A549 (cell line): ENCODE measurements around the gene MAML2.

Experiments
- CEBPB ChIP-seq, 2 experiments: fragments of >200 bp in 1 of 2; sonication (Bioruptor Twin) in 1 of 2; formaldehyde crosslinking in 1 of 2; IDR thresholded peaks; 2 replicates each; pipeline ENCODE4 v1.6.1; 2012 to 2016
- CTCF ChIP-seq: fragments of >200 bp; sonication (Bioruptor Twin); formaldehyde crosslinking; IDR thresholded peaks from 3 replicates; pipeline ENCODE4 v1.5.1; 2016
- EP300 ChIP-seq, 2 experiments: fragments of >200 bp; sonication (Bioruptor Twin); formaldehyde crosslinking; IDR thresholded peaks; 2 replicates in 1 of 2; 3 replicates in 1 of 2; pipeline ENCODE4 v1.6.1; 2016 to 2017
- GATA3 ChIP-seq: IDR thresholded peaks from 2 replicates; pipeline ENCODE4 v1.6.1; 2012; ENCODE audit warnings: borderline replicate concordance
- HOXB13 ChIP-seq: fragments of 250-450 bp; sonication (Bioruptor Pico); IDR thresholded peaks from 2 replicates; pipeline ENCODE4 v1.5.0; 2020; ENCODE audit warnings: low read depth, mild to moderate bottlenecking, moderate library complexity
- JUN ChIP-seq, 2 experiments: fragments of >200 bp; sonication (Bioruptor Twin); formaldehyde crosslinking; IDR thresholded peaks; 2 replicates in 1 of 2; 3 replicates in 1 of 2; pipeline ENCODE4 v1.6.1; 2016 to 2017
- KDM1A ChIP-seq: fragments of 200-600 bp; sonication (generic); IDR thresholded peaks from 2 replicates; pipeline ENCODE4 v1.6.1; 2016; ENCODE audit warnings: low read depth, mild to moderate bottlenecking
- MAX ChIP-seq: IDR thresholded peaks from 2 replicates; pipeline ENCODE4 v1.6.1; 2012
- MYC ChIP-seq: IDR thresholded peaks from 2 replicates; pipeline ENCODE4 v1.6.1; 2012; ENCODE audit warnings: mild to moderate bottlenecking, inconsistent platforms, low read length, improper control_type of control experiment, borderline replicate concordance
- POLR2A ChIP-seq: IDR thresholded peaks from 2 replicates; pipeline ENCODE4 v1.6.1; 2012; ENCODE audit warnings: mild to moderate bottlenecking, low read length
- RAD21 ChIP-seq, 2 experiments: fragments of >200 bp in 1 of 2; sonication (Bioruptor Twin) in 1 of 2; formaldehyde crosslinking in 1 of 2; IDR thresholded peaks in 1 of 2; conservative IDR thresholded peaks in 1 of 2; 2 replicates in 1 of 2; 3 replicates in 1 of 2; pipeline ENCODE4 v1.6.1; 2012 to 2018; ENCODE audit warnings: inconsistent platforms in 1 of 2
- RFX5 ChIP-seq: fragments of 450-650 bp; IDR thresholded peaks from 2 replicates; pipeline ENCODE4 v1.7.1; 2014; ENCODE audit warnings: antibody characterized with exemption, mild to moderate bottlenecking, moderate library complexity
- TP53 ChIP-seq: fragments of 250-450 bp; sonication (Bioruptor Pico); IDR thresholded peaks from 2 replicates; pipeline ENCODE4 v1.5.0; 2021; ENCODE audit warnings: mild to moderate bottlenecking, moderate library complexity
- USF2 ChIP-seq: fragments of 450-650 bp; IDR thresholded peaks from 2 replicates; pipeline ENCODE4 v1.6.1; 2014; ENCODE audit warnings: antibody characterized with exemption

DNA sequence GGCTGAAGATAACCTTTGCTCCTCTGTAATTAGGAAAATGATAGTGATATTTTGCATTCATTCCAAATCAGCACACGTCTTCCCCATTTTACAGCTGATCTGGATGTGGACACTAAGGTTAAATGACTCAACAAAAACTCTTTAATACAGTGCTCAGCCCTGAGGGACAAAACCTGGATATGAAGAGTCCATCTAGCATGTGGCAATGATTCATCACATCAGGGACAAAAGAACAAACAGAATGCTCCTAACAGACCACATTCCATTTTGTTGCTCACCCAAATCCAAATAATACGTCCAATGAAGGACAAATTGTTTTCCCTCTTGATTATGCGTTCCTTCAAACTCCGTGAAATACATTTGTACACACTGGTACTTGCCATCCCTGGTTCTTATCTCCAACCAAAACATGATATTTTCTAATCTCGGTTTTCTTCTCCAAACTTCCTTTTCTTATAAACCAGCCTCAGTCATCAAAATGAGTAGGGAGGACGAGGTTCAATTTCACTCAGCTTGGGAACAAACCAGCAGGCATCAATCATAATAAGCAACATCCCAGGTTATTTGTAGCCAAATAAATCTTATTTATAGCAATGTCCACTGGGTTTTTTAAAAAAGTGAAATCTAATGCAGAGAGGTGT is 365.3 kb downstream of the MAML2 start:
- TF ChIP-seq POLR2A = no peak
- no peak for TF ChIP-seq CTCF
- TF ChIP-seq TP53 (CRISPR knock-in tag) = no peak
- peak; percentile 78; the same call in 1 of the 2 replicates for TF ChIP-seq GATA3
- no peak for TF ChIP-seq KDM1A
- TF ChIP-seq MAX = peak; percentile 92
- TF ChIP-seq USF2 = no peak
- TF ChIP-seq JUN (IDR thresholded peaks at IDR 0.05) = peak in 1 of 2 experiments; percentile 57; a peak in 1 of 5 replicates
- peak; percentile 38 to 50; a peak in 2 of 5 replicates for TF ChIP-seq EP300 (IDR thresholded peaks at IDR 0.05)
- peak; percentile 14 to 35; a peak in 2 of 5 replicates for TF ChIP-seq RAD21 (conservative IDR thresholded peaks at IDR 0.05 in 1 of 2, IDR thresholded peaks at IDR 0.05 in 1 of 2)
- peak in 1 of 2 experiments; percentile 65; a peak in 2 of 4 replicates for TF ChIP-seq CEBPB (IDR thresholded peaks at IDR 0.05)
- no peak for TF ChIP-seq HOXB13 (CRISPR knock-in tag)
- TF ChIP-seq MYC = no peak; the same call in 1 of the 2 replicates
- TF ChIP-seq RFX5 = no peak
